GM13977 (cell line): ENCODE results near the gene TRIM72.

Experiments
- DNase-seq: peaks from one replicate; pipeline ENCODE4 v3.0.0; 2012; ENCODE audit warnings: low spot score
- CTCF ChIP-seq: IDR thresholded peaks from 2 replicates; pipeline ENCODE4 v1.5.1; 2012; ENCODE audit warnings: mild to moderate bottlenecking, control low read depth; ENCODE audit not compliant: insufficient read depth; ENCODE audit errors: extremely low read depth, missing control alignments
- in situ Hi-C: fragments of 300-500 bp; cut with MboI; formaldehyde crosslinking; loops from one replicate; pipeline ENCODE4 v1.12.0; 2022; ENCODE audit warnings: low sequenced_read_pairs, low pct_unique_long_range_greater_than_20kb, mixed read lengths, inconsistent platforms; ENCODE audit not compliant: unreplicated experiment

TRIM72 gene

DNA sequence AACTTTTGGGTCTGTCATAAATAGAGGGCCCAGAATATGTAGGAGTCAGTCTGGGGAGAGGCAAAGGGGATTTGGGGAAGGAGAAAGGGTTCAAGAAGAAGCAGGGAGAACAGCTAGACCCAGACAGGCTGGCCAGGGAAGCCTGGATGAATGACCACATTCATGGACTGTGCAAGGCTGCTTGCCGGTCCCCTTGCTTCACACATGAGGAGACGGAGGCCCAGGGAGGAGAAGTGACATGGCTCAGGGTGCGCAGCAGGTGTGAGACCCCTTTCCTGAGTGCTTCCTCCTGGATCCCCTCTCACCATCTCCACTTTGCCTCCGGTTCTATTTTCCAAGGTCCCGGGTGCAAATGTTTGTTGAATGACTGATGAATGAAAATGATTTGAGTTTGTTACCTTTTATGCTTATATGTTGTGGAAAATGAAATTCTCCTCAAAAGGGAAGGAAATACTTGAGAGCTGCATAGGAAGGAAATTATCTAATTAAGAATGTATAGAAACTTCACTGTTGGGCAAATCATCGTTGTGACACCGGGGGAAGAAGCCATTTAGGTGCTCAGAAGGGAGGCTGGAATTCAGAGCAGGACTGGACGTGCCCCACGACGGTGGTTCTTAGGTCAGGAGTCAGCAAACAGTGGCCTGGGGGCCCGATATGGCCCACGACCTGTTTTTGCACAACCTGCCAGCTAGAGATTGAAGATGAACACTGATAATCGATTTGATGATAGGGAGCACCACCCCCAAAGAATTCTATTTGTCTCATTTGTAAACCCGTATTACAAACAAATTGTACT is 46.4 kb downstream of the TRIM72 start:
- in situ Hi-C loops = no loop called here
- DNase-seq = no peak
- TF ChIP-seq CTCF = no peak

GRCh38 chr16:31262084-31262483 is 48.2 kb downstream of the TRIM72 start:
- in situ Hi-C loops = no loop called here
- DNase-seq = no peak
- no peak for TF ChIP-seq CTCF

DNA sequence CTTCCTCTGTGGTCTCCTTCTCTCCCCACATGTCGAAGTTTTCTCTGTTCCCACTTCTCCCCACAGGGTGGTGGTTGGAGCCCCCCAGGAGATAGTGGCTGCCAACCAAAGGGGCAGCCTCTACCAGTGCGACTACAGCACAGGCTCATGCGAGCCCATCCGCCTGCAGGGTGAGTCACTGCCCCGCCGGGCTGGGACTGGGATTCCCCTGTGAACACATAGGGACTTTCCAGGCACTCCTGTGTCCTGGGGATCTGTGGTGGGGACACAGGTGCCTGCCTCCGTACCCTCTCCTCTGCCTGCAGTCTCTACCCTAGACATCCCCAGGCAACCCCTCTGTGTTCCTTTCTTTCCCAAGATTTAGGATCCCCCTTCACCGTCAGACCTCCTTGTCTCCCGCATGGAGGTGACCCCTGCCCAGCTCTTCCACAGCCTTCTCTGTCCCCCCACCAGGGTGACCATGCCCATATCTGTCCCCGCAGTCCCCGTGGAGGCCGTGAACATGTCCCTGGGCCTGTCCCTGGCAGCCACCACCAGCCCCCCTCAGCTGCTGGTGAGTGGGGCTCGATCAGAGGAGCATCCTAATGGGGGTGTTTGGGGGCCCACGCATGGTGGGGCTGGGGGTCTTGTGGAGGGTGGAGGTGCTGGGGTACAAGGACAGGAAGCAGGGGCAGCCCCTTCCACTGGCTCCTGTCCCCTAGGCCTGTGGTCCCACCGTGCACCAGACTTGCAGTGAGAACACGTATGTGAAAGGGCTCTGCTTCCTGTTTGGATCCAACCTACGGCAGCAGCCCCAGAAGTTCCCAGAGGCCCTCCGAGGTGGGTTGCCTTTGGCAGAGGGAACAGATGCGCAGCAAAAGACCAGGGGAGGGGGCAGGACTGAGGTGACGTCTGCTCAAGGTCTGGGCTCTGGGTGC is 51.7 kb downstream of the TRIM72 start:
- peak; percentile 82 for DNase-seq
- in situ Hi-C loops = no loop called here
- TF ChIP-seq CTCF = peak; percentile 2

DNA sequence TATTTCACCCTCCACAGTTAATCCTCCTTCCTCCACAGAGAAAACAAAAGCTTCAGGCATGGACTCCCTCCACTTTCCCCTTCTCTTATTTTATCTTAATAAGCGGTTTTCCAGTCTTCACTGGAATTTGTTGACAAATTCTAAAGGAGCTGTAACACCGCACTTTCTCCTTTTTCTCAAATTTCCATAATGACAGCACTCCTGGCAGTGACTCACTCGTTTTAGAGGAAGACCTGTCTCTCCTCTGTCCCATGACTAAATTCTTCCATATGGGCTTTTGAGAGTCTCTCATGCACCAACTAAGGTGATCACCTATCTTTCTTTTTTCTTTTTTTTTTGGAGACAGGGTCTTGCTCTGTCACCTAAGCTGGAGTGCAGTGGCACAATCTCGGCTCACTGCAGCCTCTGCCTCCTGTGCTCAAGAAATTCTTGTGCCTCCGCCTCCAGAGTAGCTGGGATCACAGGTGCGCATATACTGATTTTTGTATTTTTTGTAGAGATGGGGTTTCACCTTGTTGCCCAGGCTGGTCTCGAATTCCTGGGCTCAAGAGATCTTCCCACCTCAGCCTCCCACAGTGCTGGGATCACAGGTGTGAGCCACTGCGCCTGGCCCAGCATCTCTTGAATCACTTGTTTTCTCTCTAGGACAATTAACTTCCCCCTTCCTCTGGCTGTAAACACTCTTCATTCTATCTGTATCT is 53.6 kb downstream of the TRIM72 start:
- in situ Hi-C loops = no loop called here
- no peak for DNase-seq
- no peak for TF ChIP-seq CTCF

DNA sequence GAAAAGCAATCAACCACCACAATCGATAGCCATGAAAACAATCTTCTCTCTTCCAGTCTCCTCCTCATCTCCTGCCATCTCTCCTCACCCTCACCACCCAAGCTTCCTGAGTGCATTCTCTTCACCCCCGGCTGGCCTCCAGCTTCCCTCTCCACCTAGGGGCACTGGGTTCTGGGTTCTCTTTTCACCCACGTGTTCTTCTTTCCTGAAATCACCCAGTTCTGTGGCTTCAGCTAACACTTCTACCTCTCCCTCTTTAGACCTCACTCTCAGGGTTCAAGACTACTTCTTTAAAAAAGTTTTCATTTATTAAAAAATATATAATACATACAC is 54.1 kb downstream of the TRIM72 start:
- in situ Hi-C loops = no loop called here
- no peak for TF ChIP-seq CTCF
- no peak for DNase-seq

DNA sequence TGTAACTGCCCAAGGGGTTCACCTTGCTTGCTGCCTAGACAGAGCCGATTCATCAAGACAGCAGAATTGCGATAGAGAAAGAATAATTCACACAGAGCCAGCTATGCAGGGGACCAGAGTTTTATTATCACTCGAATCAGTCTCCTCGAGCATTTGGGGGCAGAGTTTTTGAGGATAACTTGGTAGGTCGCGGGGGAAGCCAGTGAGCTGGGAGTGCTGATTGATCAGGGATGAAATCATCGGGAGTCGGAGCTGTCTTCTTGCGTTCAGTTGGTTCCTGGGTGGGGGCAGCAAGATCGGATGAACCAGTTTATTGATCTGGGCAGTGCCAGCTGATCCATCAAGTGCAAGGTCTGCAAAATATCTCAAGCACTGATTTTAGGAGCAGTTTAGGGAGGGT is 55.0 kb downstream of the TRIM72 start:
- DNase-seq = no peak
- in situ Hi-C loops = no loop called here

More for the DNA sequence above, 55.0 kb downstream of the TRIM72 start:
- no peak for TF ChIP-seq CTCF
